Inferior parietal cortex (tissue), 1 donor: Measurements from ENCODE around the gene RAB3A.
"Not testable (repeated sequence)": the region's sequence is repeated elsewhere in the genome, so short reads cannot be mapped to it uniquely, and the experiment has no call there.

ENCODE experiments used
- DNase-seq: peaks from one replicate; pipeline ENCODE4 v3.0.0-alpha.2; 2016; ENCODE audit errors: extremely low spot score

RAB3A gene

GRCh38 chr19:18223860-18224524, 20.1 kb upstream of the RAB3A start:
- peak; percentile 27 for DNase-seq

- no peak for DNase-seq
Measured at GRCh38 chr19:18221815-18222725, 18.2 kb upstream of the RAB3A start.

GRCh38 chr19:18220632-18221275, 16.9 kb upstream of the RAB3A start:
- DNase-seq: no peak

GRCh38 chr19:18219911-18220631, 16.2 kb upstream of the RAB3A start:
- no peak for DNase-seq

GRCh38 chr19:18218600-18218999, 14.8 kb upstream of the RAB3A start:
- no peak for DNase-seq

GRCh38 chr19:18218159-18218558, 14.3 kb upstream of the RAB3A start:
- no peak for DNase-seq

GRCh38 chr19:18216789-18217188, 12.9 kb upstream of the RAB3A start:
- DNase-seq: no peak

GRCh38 chr19:18214779-18215433, 11.1 kb upstream of the RAB3A start:
- DNase-seq: no peak

- DNase-seq: no peak
Measured at GRCh38 chr19:18211683-18212082, 7.8 kb upstream of the RAB3A start.

- not testable (repeated sequence) for DNase-seq
Measured at GRCh38 chr19:18209912-18210311, 6.1 kb upstream of the RAB3A start.

- no peak for DNase-seq
Measured at GRCh38 chr19:18208098-18208951, 4.5 kb upstream of the RAB3A start.

- no peak for DNase-seq
Measured at GRCh38 chr19:18206018-18206417, 2.2 kb upstream of the RAB3A start.

GRCh38 chr19:18205200-18205892, 1.5 kb upstream of the RAB3A start:
- peak; percentile 74 for DNase-seq

- no peak for DNase-seq
Measured at GRCh38 chr19:18204394-18205199, 755 bp upstream of the RAB3A start.

GRCh38 chr19:18203408-18203862, 407 bp downstream of the RAB3A start:
- DNase-seq: peak; percentile 40

- peak; percentile 42 for DNase-seq
Measured at GRCh38 chr19:18202778-18203407, 949 bp downstream of the RAB3A start.

GRCh38 chr19:18202397-18202777, 1.5 kb downstream of the RAB3A start:
- DNase-seq: no peak

- DNase-seq: no peak
Measured at GRCh38 chr19:18198374-18198773, 5.5 kb downstream of the RAB3A start.
